Kidney tubule cell (primary cell): ENCODE measurements around the gene SVEP1.

ENCODE experiments used
- DNase-seq: peaks from one replicate; pipeline ENCODE4 v3.0.0-alpha.2; 2018; ENCODE audit warnings: low spot score

SVEP1 gene

DNA sequence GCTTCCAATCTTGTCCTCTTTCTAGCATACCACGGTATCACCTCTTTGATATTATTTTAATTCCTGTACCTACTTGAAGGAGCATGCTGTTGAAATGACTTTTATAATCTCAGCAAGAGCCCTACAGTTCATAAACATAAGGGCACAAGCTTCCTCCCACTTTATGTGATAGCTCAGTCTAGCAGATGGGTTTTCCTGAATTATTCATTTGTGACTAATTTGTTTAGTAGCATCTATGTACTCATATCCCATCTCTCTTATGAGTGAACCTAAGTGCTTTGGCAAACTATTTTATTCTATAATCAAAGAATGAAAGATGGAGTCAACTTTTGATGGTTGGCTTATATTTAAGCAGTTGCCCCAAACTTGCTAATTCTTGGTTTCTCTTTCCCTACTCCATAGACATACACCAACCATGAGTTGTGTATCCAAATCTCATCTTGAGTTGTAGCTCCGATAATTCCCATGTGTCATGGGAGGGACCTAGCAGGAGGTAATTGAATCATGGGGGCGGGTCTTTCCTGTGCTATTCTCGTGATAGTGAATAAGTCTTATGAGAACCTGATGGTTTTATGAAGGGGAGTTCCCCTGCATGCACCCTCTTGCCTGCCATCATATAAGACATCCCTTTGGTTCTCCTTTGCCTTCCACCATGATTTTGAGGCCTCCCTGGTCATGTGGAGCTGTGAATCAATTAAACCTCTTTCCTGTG, 259.6 kb downstream of the SVEP1 start:
- DNase-seq, result no peak

DNA sequence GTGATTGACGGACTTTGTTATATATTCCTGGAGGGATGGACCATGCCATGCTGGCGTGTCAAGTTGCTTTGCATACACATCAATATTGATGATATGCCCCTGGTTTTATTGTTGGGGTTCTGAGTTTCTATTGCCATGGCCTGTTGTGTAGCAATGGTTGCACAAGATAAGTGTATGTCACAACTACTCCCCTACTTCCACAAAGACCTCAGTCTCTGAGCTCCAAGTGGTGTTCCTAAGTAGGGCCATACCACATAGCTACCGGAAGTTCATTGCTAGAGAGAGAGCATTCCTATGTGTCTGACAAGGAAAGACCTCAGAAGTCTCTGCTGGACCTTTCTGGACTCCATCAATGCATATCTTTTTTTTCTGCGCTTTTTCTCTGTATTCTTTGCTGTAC, 261.6 kb downstream of the SVEP1 start:
- no peak for DNase-seq

DNA sequence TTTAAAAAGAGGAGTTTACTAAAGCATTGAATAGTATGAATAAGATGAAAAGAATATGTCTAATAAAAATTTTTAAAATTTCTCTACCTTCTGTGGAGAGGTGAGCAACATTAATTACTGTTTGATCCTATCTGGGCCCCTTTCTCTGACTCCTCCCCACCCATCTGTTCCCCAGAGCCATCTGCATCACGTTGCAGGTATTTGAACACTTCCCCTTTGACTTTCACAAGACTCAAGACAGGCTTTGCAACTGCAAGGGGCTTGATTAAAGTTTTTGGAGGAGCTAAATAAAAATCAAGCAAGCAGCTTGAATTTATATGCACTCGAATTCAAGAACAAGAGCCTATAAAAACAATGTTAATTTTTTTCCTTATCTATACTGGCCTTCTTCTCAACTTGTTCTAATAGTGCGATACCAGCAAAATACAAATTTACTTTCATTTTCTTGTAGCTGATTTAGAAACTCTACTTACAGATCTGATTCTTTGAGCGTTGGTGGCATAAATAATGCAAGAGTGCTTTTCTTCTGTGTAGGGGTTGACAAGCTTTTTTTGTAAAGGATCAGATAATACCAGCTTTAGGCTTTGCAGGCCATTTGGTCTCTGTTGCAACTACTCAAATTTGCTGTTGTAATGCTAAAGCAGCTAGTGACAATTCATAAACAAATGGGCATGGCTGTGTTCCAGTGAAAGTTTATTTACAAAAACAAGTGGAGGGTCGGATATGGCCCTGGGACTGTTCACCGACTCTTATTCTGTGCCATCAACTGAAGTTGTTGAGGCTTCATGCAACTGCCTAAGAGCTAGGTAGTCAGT, 263.1 kb downstream of the SVEP1 start:
- no peak for DNase-seq
